Sigmoid colon (tissue), 7 donors: ENCODE data around the gene KNDC1. TPM values are rescaled to one million over a fixed set of nuclear protein-coding genes. Genes with fewer than 3 reads are reported as not detected.

Experiments
- DNase-seq: peaks from one replicate; pipeline ENCODE4 v3.0.0-alpha.2; 2019
- H3K27ac ChIP-seq, 4 donors: fragments of 200-600 bp; sonication (generic); one replicate each; pipeline ENCODE4 v1.5.1; 2016 to 2019; ENCODE audit warnings: mild to moderate bottlenecking in 1 of 4
- H3K27me3 ChIP-seq, 3 donors: fragments of 200-600 bp; sonication (generic); one replicate each; pipeline ENCODE4 v1.5.1; 2019; ENCODE audit warnings: mild to moderate bottlenecking in 1 of 3
- H3K36me3 ChIP-seq, 4 donors: fragments of 200-600 bp; sonication (generic); one replicate each; pipeline ENCODE4 v1.5.1; 2016 to 2019
- H3K4me1 ChIP-seq, 4 donors: fragments of 200-600 bp; sonication (generic); one replicate each; pipeline ENCODE4 v1.5.1; 2017 to 2019
- H3K4me3 ChIP-seq, 4 donors: fragments of 200-600 bp; sonication (generic); one replicate each; pipeline ENCODE4 v1.5.1; 2017 to 2019; ENCODE audit warnings: mild to moderate bottlenecking in 2 of 4, moderate library complexity in 1 of 4
- H3K9me3 ChIP-seq, 4 donors: fragments of 200-600 bp in 3 of 4; sonication (generic) in 3 of 4; one replicate each; pipeline versions ENCODE4 v1.5.1 to v1.6.1; 2013 to 2019
- EP300 ChIP-seq, 4 donors: sonication (generic); formaldehyde crosslinking; IDR thresholded peaks; one replicate each; pipeline ENCODE4 v1.6.1; 2017; ENCODE audit warnings: antibody characterized with exemption in 4 of 4
- POLR2A ChIP-seq, 2 donors: fragments of 450-650 bp; IDR thresholded peaks; one replicate each; pipeline ENCODE4 v1.6.1; 2016; ENCODE audit warnings: antibody characterized with exemption in 2 of 2, mild to moderate bottlenecking in 2 of 2, moderate library complexity in 2 of 2
- POLR2AphosphoS5 ChIP-seq, 4 donors: sonication (generic); formaldehyde crosslinking; IDR thresholded peaks; one replicate each; pipeline ENCODE4 v1.6.1; 2017; ENCODE audit warnings: antibody characterized with exemption in 4 of 4
- WGBS, 2 donors: extraction: QIAGEN DNeasy Blood & Tissue Kit; methylation state at CpG; one replicate each; pipeline ENCODE4 v1.1.7; 2013; 5-methylcytosine and 5-hydroxymethylcytosine counted together
- intact Hi-C: fragments of 100-400 bp; cut with DNase I; formaldehyde crosslinking; loops from one replicate; pipeline ENCODE4 v1.15.1; 2023
- polyA plus RNA-seq, 3 donors: library from polyadenylated mRNA; stranded (reverse); fragments of 200-250 nt; gene quantifications; one replicate each; pipeline ENCODE4 v1.2.3, GENCODE V29; 2013
- total RNA-seq, 4 donors: library from RNA; depleted of rRNA; stranded (reverse); fragments of >200 nt; gene quantifications; one replicate each; pipeline ENCODE4 v1.1.0, GENCODE V29; 2016
- TF ChIP-seq, protein P1 (sequence below), 4 experiments: fragments of 450-650 bp in 3 of 4; fragments of 200-600 bp in 1 of 4; IDR thresholded peaks; one replicate each; pipeline ENCODE4 v1.5.1; 2016 to 2019; ENCODE audit warnings: antibody characterized with exemption in 4 of 4, mild to moderate bottlenecking in 3 of 4, moderate library complexity in 2 of 4
- donor health status: healthy with polysubstance abuse.
- donor health status: Bipolar disorder and iron deficiency.
- donor health status: healthy.

Gene KNDC1
- total and polyA plus RNA-seq, 7 donors = under 0.01 to 1.9 (median 0.26) TPM; not detected in 1

DNA sequence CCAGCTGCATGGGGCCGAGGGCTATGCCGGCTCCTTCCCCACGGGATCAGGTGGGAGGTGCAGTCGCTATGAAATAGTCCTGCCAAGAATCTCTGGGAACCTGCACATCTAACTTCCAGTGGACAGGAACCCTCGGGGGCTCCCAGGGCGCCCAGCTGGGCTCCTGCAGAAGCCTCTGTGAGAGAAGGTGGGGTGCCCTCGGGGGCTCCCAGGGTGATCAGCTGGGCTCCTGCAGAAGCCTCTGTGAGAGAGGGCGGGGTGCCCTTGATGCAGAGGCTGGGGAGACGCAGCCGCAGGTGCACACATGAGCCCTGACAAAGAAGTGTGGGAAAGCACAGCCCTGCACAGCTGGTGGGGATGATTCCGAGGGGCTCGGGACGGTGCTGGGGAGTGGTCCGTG, 83.6 kb downstream of the KNDC1 start:
- intact Hi-C loops = no loop called here
- H3K27me3 ChIP-seq = peaks cover 9 to 89% (median 51%) of the 10 kb centered on the region in 3 donors

DNA sequence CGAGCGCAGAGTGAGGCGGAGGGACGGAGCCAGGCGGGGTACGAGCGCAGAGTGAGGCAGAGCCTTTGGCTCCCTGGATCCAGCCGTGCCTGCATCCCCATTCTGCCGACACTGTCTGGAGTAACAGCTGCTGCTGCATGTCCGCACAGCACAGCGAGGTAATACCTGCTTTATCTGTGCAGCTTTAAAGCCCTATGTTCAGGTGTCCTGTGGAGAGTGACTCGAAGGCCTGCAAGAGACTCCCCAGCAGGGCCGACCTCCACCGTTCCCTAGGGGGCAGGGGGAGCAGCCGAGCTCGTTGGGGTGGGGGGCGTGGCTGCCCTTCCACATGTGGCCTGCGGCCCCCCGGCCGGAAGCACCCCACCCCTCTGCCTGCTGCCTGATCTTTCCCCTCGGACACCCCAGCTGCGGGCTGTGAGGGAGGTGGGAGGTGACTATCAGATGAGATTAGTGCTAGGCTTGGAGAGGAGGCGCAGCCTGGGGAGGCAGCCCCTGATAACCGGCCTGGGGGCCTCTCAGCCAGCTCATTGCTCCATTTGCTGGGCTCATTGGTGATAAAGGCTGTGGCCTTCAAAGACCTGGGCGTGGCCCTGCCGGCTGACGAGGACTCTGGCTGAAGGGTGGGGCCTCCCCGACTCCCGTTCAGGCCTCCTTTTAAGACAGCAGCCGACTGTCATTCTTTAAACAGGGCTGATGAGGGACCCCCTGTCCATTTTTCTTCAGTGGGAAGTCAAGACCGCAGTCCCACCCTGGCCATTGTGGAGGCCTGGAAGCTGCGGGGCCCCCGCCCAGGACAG, 85.6 kb downstream of the KNDC1 start:
- H3K36me3 ChIP-seq = no peaks in the 10 kb centered on the region
- H3K27ac ChIP-seq = no peak overlapping the region
- intact Hi-C loops = no loop called here
- H3K27me3 ChIP-seq = peaks cover 0 to 82% (median 42%) of the 10 kb centered on the region in 3 donors
- DNase-seq = no peak
- TF ChIP-seq EP300 (IDR thresholded peaks at IDR 0.05) (no peak), POLR2A (IDR thresholded peaks at IDR 0.05) (no peak), POLR2AphosphoS5 (IDR thresholded peaks at IDR 0.05) (no peak)
- TF ChIP-seq, protein P1, sequence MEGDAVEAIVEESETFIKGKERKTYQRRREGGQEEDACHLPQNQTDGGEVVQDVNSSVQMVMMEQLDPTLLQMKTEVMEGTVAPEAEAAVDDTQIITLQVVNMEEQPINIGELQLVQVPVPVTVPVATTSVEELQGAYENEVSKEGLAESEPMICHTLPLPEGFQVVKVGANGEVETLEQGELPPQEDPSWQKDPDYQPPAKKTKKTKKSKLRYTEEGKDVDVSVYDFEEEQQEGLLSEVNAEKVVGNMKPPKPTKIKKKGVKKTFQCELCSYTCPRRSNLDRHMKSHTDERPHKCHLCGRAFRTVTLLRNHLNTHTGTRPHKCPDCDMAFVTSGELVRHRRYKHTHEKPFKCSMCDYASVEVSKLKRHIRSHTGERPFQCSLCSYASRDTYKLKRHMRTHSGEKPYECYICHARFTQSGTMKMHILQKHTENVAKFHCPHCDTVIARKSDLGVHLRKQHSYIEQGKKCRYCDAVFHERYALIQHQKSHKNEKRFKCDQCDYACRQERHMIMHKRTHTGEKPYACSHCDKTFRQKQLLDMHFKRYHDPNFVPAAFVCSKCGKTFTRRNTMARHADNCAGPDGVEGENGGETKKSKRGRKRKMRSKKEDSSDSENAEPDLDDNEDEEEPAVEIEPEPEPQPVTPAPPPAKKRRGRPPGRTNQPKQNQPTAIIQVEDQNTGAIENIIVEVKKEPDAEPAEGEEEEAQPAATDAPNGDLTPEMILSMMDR (IDR thresholded peaks at IDR 0.05) = no peak
- H3K4me1 ChIP-seq = no peaks in the 10 kb centered on the region
- 32 to 65% methylated on average over 33 of the region's 33 CpGs for WGBS, 2 donors
- no peak overlapping the region for H3K4me3 ChIP-seq
- no peaks in the 10 kb centered on the region for H3K9me3 ChIP-seq

More for the DNA sequence above, 83.6 kb downstream of the KNDC1 start:
- DNase-seq = no peak
- whole genome bisulfite sequencing, 2 donors = 75 to 83% methylated on average over 14 of the region's 14 CpGs
- Histone ChIP-seq H3K4me3 (no peak overlapping the region), H3K36me3 (no peaks in the 10 kb centered on the region), H3K27ac (no peak overlapping the region), H3K9me3 (no peaks in the 10 kb centered on the region), H3K4me1 (no peaks in the 10 kb centered on the region)
- TF ChIP-seq EP300 (IDR thresholded peaks at IDR 0.05) = no peak
- no peak for TF ChIP-seq POLR2A (IDR thresholded peaks at IDR 0.05)
- TF ChIP-seq POLR2AphosphoS5 (IDR thresholded peaks at IDR 0.05) = no peak
- TF ChIP-seq, protein P1 (IDR thresholded peaks at IDR 0.05) = no peak

DNA sequence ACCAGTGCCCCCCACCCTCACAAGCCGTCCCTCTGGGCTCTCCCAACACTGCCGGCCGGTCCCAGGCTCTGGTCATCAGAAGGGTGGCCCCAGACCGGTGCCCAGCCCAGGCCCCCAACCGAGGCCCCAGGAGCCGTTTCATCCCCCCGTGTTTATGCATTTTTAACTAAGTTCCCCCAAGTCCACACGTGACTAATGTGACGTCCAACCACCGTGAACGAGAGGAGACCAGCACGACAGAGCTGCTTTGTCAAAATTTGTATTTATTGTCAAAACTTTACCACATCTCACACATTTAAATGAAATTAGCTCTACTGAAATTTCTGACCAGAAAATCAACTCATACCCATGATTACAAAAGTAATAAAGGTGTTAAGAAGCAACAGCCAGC, 86.2 kb downstream of the KNDC1 start:
- intact Hi-C loops = no loop called here
- WGBS, 2 donors = 18 to 60% methylated on average over 12 of the region's 12 CpGs
- no peak overlapping the region for H3K27ac ChIP-seq
- H3K4me3 ChIP-seq = no peak overlapping the region
- H3K36me3 ChIP-seq = no peaks in the 10 kb centered on the region
- H3K4me1 ChIP-seq = no peaks in the 10 kb centered on the region
- TF ChIP-seq EP300 (IDR thresholded peaks at IDR 0.05) (no peak), POLR2A (IDR thresholded peaks at IDR 0.05) (no peak), POLR2AphosphoS5 (IDR thresholded peaks at IDR 0.05) (no peak)
- TF ChIP-seq, protein P1 (IDR thresholded peaks at IDR 0.05) = no peak
- DNase-seq = no peak
- H3K9me3 ChIP-seq = no peaks in the 10 kb centered on the region
- peaks cover 0 to 80% (median 42%) of the 10 kb centered on the region in 3 donors for H3K27me3 ChIP-seq

DNA sequence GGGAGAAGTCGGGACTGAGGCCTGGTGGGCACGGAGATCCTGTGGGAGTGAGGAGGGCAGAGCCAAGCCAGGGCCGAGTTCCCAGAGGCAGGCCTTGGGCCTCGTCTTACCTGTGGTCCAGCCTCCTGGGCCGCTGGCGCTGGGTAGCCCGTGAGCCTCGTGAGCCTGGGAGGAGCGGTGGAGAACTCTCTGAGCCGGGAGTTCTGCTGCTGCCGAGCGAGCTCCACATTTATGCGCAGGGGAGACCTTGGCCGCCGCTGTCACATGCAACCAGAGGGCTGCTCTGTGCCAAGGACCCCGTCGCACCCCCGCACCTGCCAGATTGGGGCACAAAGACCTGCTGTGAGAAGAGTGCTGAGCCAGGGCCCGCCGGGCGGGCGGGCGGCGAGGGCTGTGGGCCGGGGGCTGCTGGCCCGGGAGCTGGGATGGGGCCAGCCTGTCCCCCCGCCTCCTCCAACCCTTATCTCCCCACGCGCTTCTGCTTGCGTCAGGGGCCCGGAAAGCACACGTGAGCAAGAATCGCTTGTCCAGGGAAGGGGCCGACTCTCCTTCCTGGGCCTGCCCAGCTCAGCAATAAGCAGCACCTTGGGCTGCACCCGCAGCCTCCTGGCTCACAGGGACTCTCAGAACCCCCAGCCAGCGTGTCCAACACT, 87.8 kb downstream of the KNDC1 start:
- Histone ChIP-seq H3K9me3 (no peaks in the 10 kb centered on the region), H3K4me3 (no peak overlapping the region), H3K4me1 (no peaks in the 10 kb centered on the region), H3K36me3 (no peaks in the 10 kb centered on the region), H3K27me3 (peaks cover 0 to 78% (median 38%) of the 10 kb centered on the region in 3 donors), H3K27ac (no peak overlapping the region)
- no peak for DNase-seq
- 89 to 90% methylated on average over 36 of the region's 36 CpGs for WGBS, 2 donors
- TF ChIP-seq POLR2A (IDR thresholded peaks at IDR 0.05) (no peak), EP300 (IDR thresholded peaks at IDR 0.05) (no peak), POLR2AphosphoS5 (IDR thresholded peaks at IDR 0.05) (no peak)
- TF ChIP-seq, protein P1 (IDR thresholded peaks at IDR 0.05) = no peak
- intact Hi-C loops = no loop called here
